T-helper 1 cell (primary cell): ENCODE measurements around the gene RBMY1A1.
"Not testable (repeated sequence)": the region's sequence is repeated elsewhere in the genome, so short reads cannot be mapped to it uniquely, and the experiment has no call there.

Source experiments
- DNase-seq, 5 donors: peaks; one replicate each; pipeline ENCODE4 v3.0.0-alpha.2; 2012 to 2020
- total RNA-seq, 4 donors: gene quantifications; one replicate each; lab custom pipeline; 2026; lab: John Stamatoyannopoulos, UW

RBMY1A1 gene
- 0 reads per million in 4 donors for total RNA-seq

DNA sequence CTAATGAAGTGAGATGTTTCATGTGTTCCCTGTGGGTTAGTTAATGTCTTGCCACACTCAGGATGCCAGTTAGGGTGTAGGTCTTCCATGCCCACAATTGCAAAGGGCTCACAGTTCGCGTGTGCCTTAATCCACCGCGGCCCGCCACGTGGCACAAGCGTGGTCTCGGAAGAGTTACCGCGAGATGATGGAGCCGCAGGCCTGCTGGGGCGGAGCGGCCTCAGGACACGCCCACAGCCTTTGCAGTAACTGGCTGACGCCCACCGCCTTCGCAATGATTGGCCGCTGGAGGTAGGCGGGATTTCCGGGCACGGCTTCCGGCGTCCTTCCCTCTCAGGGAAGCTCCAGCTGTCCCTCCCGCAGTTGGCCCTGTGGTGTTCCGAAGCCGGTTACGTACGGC, at the start of gene RBMY1A1:
TSS of gene RBMY1A1 (plus strand) at position 301 of the 400 bp plus-strand sequence. CDS start 2,013 bp downstream, outside the sequence.
- DNase-seq, result not testable (repeated sequence)

DNA sequence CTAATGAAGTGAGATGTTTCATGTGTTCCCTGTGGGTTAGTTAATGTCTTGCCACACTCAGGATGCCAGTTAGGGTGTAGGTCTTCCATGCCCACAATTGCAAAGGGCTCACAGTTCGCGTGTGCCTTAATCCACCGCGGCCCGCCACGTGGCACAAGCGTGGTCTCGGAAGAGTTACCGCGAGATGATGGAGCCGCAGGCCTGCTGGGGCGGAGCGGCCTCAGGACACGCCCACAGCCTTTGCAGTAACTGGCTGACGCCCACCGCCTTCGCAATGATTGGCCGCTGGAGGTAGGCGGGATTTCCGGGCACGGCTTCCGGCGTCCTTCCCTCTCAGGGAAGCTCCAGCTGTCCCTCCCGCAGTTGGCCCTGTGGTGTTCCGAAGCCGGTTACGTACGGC, 23.6 kb upstream of the RBMY1A1 start, which contains the start of gene RBMY1B:
TSS of gene RBMY1B (plus strand) at position 301 of the 400 bp plus-strand sequence. CDS start 2,013 bp downstream, outside the sequence.
- DNase-seq, result not testable (repeated sequence)

DNA sequence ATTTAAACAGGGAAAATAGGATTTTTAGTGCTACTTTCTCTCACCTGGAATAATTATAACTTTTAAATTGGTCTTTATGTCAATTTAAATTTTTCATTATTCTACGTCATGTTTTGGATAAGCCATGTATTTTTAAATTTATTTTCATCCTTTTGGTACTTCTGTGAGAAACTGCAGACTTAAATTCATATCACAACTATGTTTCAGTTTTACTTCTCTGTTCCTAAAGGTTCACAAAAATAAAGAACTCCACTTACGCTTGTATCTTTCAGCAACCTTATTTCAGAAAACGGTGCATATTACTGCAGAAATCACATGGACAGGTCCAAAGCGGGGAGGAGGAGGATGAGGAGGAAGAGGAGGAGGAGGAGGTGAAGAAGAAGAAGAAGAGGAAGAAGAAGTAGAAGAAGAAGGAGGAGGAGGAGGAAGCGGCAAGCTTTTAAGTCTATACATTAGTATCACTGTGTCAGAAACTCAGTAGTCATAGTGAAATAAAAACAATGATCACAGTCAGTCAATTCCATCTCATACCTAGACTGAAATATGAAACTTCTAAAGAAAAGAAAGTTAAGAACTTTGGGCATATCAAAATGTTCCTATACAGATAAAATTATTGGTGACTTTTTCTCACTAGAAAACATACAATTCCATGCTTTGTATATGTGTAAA, 24.8 kb downstream of the RBMY1A1 start:
- DNase-seq, result not testable (repeated sequence)

DNA sequence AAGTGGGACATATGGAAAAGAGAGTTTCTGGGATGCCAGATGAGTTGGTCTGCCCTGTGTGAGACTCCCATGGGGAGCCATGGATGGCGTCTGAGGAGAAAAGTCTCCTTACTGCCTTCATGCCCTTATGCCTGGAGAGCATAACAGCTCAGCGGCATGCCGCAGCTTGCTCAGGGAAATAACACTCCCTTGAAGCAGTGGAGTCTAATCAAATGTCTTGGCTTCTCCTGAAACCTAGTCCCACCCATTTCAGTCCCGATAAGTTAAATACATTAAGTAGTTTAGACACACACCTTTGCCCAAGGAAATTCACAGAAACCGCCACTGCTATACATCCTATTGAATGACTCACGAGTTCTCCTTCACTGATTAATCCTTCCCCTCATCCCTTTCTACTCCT, 50.8 kb downstream of the RBMY1A1 start:
- no peak for DNase-seq

DNA sequence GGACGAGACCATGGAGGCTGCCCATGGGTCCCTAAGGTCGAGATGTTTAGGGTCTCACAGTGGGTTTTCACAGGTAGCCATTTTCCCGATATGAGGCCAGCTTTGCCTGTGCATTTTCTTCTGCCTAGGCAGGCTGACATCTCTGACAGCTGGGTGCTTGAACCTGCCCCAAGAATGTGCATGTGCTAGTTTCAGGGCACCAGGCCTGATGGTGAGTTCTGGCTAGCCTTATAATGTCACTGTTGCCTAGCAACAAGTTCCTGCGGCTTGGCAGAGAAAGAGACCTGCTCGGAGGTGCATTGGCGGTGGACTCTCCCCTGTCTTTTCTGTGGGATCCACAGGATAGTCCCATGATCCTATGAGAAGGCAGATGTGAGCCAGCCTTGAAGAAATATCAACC, 51.8 kb downstream of the RBMY1A1 start:
- DNase-seq, result not testable (repeated sequence)

DNA sequence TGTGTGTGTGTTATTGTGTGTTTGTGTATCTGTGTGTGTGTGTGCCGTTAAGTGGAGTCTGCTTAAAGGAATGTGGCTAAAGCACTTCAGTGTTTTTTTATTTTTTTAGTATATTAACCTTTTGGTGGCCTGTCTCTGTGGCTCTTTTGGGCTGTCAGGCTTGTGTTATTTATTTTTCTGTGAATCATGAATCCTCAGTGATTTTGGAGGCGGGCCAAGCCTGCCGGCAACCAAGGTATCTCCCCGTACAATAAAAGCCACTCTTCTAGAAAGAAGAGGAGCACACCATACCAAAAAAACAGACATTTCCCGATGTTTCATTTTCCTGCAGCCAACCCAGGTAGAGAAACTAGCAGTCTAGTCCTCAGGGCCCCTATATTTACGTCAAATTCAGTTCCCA, 57.4 kb downstream of the RBMY1A1 start:
- DNase-seq, result no peak

- not testable (repeated sequence) for DNase-seq
Observed at GRCh38 chrY:21596287-21596686, 61.6 kb downstream of the RBMY1A1 start.
